Measurements from ENCODE around the gene CMIP. TPM values are rescaled to one million over a fixed set of nuclear protein-coding genes. Genes with fewer than 3 reads are reported as not detected.
"Not testable (repeated sequence)": the region's sequence is repeated elsewhere in the genome, so short reads cannot be mapped to it uniquely, and the experiment has no call there.

CMIP gene
- total RNA-seq, 2 experiments from 2014 or later = 65.4 to 76.7 TPM

GRCh38 chr16:81676883-81677737 lies 232.5 kb downstream of the CMIP start:
- POLR2A ChIA-PET = no interaction called here
- no peaks in the 10 kb centered on the region for H3K27me3 Mint-ChIP-seq
- H3K4me1 Mint-ChIP-seq = peaks cover 4% of the 10 kb centered on the region
- no peaks in the 10 kb centered on the region for H3K9me3 Mint-ChIP-seq
- H3K27ac Mint-ChIP-seq = no peak overlapping the region
- DNase-seq (no peak), ATAC-seq (ENCODE audit: low read depth) (no peak)
- H3K4me3 Mint-ChIP-seq = no peak overlapping the region
- peaks cover 12% of the 10 kb centered on the region for H3K36me3 Mint-ChIP-seq

GRCh38 chr16:81678326-81679095 lies 233.9 kb downstream of the CMIP start:
- H3K27me3 Mint-ChIP-seq = no peaks in the 10 kb centered on the region
- POLR2A ChIA-PET = no interaction called here
- H3K27ac Mint-ChIP-seq = no peak overlapping the region
- peaks cover 10% of the 10 kb centered on the region for H3K36me3 Mint-ChIP-seq
- no peak overlapping the region for H3K4me3 Mint-ChIP-seq
- no peak for ATAC-seq (ENCODE audit: low read depth)
- peaks cover 4% of the 10 kb centered on the region for H3K4me1 Mint-ChIP-seq
- no peaks in the 10 kb centered on the region for H3K9me3 Mint-ChIP-seq
- DNase-seq = no peak

GRCh38 chr16:81679721-81680430 lies 235.3 kb downstream of the CMIP start:
- DNase-seq (no peak), ATAC-seq (ENCODE audit: low read depth) (no peak)
- no peak overlapping the region for H3K27ac Mint-ChIP-seq
- H3K4me3 Mint-ChIP-seq = no peak overlapping the region
- H3K27me3 Mint-ChIP-seq = no peaks in the 10 kb centered on the region
- POLR2A ChIA-PET = no interaction called here
- peaks cover 4% of the 10 kb centered on the region for H3K4me1 Mint-ChIP-seq
- no peaks in the 10 kb centered on the region for H3K9me3 Mint-ChIP-seq
- peaks cover 10% of the 10 kb centered on the region for H3K36me3 Mint-ChIP-seq

- Mint-ChIP-seq H3K4me1 (peaks cover 4% of the 10 kb centered on the region), H3K4me3 (no peak overlapping the region), H3K27me3 (no peaks in the 10 kb centered on the region), H3K9me3 (no peaks in the 10 kb centered on the region), H3K36me3 (peaks cover 10% of the 10 kb centered on the region), H3K27ac (no peak overlapping the region)
- POLR2A ChIA-PET = no interaction called here
- ATAC-seq (ENCODE audit: low read depth) (no peak), DNase-seq (no peak)
Measured at GRCh38 chr16:81680444-81681275, 236.1 kb downstream of the CMIP start.

- no peaks in the 10 kb centered on the region for H3K27me3 Mint-ChIP-seq
- H3K4me1 Mint-ChIP-seq = peaks cover 4% of the 10 kb centered on the region
- H3K27ac Mint-ChIP-seq = no peak overlapping the region
- POLR2A ChIA-PET = no interaction called here
- H3K9me3 Mint-ChIP-seq = no peaks in the 10 kb centered on the region
- ATAC-seq (ENCODE audit: low read depth) (no peak), DNase-seq (no peak)
- peaks cover 14% of the 10 kb centered on the region for H3K36me3 Mint-ChIP-seq
- H3K4me3 Mint-ChIP-seq = no peak overlapping the region
Measured at GRCh38 chr16:81681311-81681710, 236.7 kb downstream of the CMIP start.

GRCh38 chr16:81684242-81684837 lies 239.7 kb downstream of the CMIP start:
- H3K4me1 Mint-ChIP-seq = peaks cover 8% of the 10 kb centered on the region
- POLR2A ChIA-PET = no interaction called here
- H3K27ac Mint-ChIP-seq = no peak overlapping the region
- ATAC-seq (ENCODE audit: low read depth) (no peak), DNase-seq (no peak)
- H3K36me3 Mint-ChIP-seq = peaks cover 17% of the 10 kb centered on the region
- no peaks in the 10 kb centered on the region for H3K27me3 Mint-ChIP-seq
- H3K4me3 Mint-ChIP-seq = no peak overlapping the region
- no peaks in the 10 kb centered on the region for H3K9me3 Mint-ChIP-seq

- Mint-ChIP-seq H3K9me3 (no peaks in the 10 kb centered on the region), H3K4me3 (no peak overlapping the region), H3K36me3 (peaks cover 19% of the 10 kb centered on the region), H3K27me3 (no peaks in the 10 kb centered on the region), H3K27ac (no peak overlapping the region), H3K4me1 (peaks cover 8% of the 10 kb centered on the region)
- ATAC-seq (ENCODE audit: low read depth) (no peak), DNase-seq (no peak)
- POLR2A ChIA-PET = interaction anchor here (0.7 kb wide), 1 partner anchor 30 kb away, joined by 3 read pairs; no protein-coding TSS in a partner anchor
Measured at GRCh38 chr16:81684901-81685300, 240.3 kb downstream of the CMIP start.

- Mint-ChIP-seq H3K4me3 (no peak overlapping the region), H3K27ac (no peak overlapping the region), H3K36me3 (peaks cover 15% of the 10 kb centered on the region), H3K9me3 (no peaks in the 10 kb centered on the region), H3K4me1 (peaks cover 6% of the 10 kb centered on the region), H3K27me3 (no peaks in the 10 kb centered on the region)
- POLR2A ChIA-PET = no interaction called here
- DNase-seq (no peak), ATAC-seq (ENCODE audit: low read depth) (no peak)
Measured at GRCh38 chr16:81686391-81687130, 242.0 kb downstream of the CMIP start.

- POLR2A ChIA-PET = no interaction called here
- Mint-ChIP-seq H3K27me3 (no peaks in the 10 kb centered on the region), H3K36me3 (peaks cover 17% of the 10 kb centered on the region), H3K4me3 (no peak overlapping the region), H3K27ac (no peak overlapping the region), H3K4me1 (peaks cover 6% of the 10 kb centered on the region), H3K9me3 (no peaks in the 10 kb centered on the region)
- ATAC-seq (ENCODE audit: low read depth) (no peak), DNase-seq (no peak)
Measured at GRCh38 chr16:81687131-81687456, 242.5 kb downstream of the CMIP start.

- Mint-ChIP-seq H3K9me3 (no peaks in the 10 kb centered on the region), H3K27me3 (no peaks in the 10 kb centered on the region), H3K4me1 (peaks cover 6% of the 10 kb centered on the region), H3K4me3 (peak overlapping the region; percentile 45), H3K27ac (peak overlapping the region; percentile 38), H3K36me3 (peaks cover 22% of the 10 kb centered on the region)
- ATAC-seq (ENCODE audit: low read depth) (peak; percentile 84), DNase-seq (no peak)
- POLR2A ChIA-PET = no interaction called here
Measured at GRCh38 chr16:81688182-81688581, 243.6 kb downstream of the CMIP start.

- H3K4me1 Mint-ChIP-seq; ATAC-seq (ENCODE audit: low read depth); H3K9me3 Mint-ChIP-seq; H3K27ac Mint-ChIP-seq; H3K27me3 Mint-ChIP-seq; POLR2A ChIA-PET; H3K4me3 Mint-ChIP-seq; DNase-seq: not testable (repeated sequence)
- H3K36me3 Mint-ChIP-seq = peaks cover 22% of the 10 kb centered on the region
Measured at GRCh38 chr16:81688839-81689238, 244.2 kb downstream of the CMIP start.

- H3K27ac Mint-ChIP-seq = no peak overlapping the region
Measured at GRCh38 chr16:81692021-81692420, 247.4 kb downstream of the CMIP start.

More at GRCh38 chr16:81692021-81692420, 247.4 kb downstream of the CMIP start:
- Mint-ChIP-seq H3K36me3 (peaks cover 22% of the 10 kb centered on the region), H3K27me3 (no peaks in the 10 kb centered on the region), H3K4me1 (peaks cover 6% of the 10 kb centered on the region), H3K4me3 (no peak overlapping the region), H3K9me3 (no peaks in the 10 kb centered on the region)
- ATAC-seq (ENCODE audit: low read depth) = no peak
- no peak for DNase-seq
- POLR2A ChIA-PET = interaction anchor here (0.6 kb wide), 1 partner anchor 52 kb away, joined by 6 read pairs; no protein-coding TSS in a partner anchor
